Calu3 (cell line): ENCODE results near the gene LARGE1. TPM values are rescaled to one million over a fixed set of nuclear protein-coding genes. Genes with fewer than 3 reads are reported as not detected.

ENCODE experiments used
- BruUV-seq: library from RNA; stranded (reverse); fragments of 400-500 nt; replicated peaks from 2 replicates; lab custom pipeline; 2021; lab: Mats Ljungman, UMichigan
- CTCF ChIA-PET: fragments of 300-600 bp; sonication (Branson Sonifier 250); formaldehyde crosslinking; loops from one replicate; lab custom pipeline; 2022; ENCODE audit warnings: antibody characterized with exemption; lab: Charles Lee
- DNase-seq: peaks from one replicate; pipeline ENCODE4 v3.0.0; 2022
- H3K27ac Mint-ChIP-seq: one replicate; pipeline ENCODE4 v1.8.0; 2022; ENCODE audit warnings: mixed read lengths; ENCODE audit not compliant: unreplicated experiment
- H3K27me3 Mint-ChIP-seq: one replicate; pipeline ENCODE4 v1.8.0; 2022; ENCODE audit warnings: mixed read lengths; ENCODE audit not compliant: unreplicated experiment
- H3K36me3 Mint-ChIP-seq: one replicate; pipeline ENCODE4 v1.8.0; 2022; ENCODE audit warnings: mild to moderate bottlenecking, moderate library complexity, mixed read lengths; ENCODE audit not compliant: insufficient read depth, unreplicated experiment
- H3K4me1 Mint-ChIP-seq: one replicate; pipeline ENCODE4 v1.8.0; 2022; ENCODE audit warnings: mild to moderate bottlenecking, low read depth, mixed read lengths; ENCODE audit not compliant: unreplicated experiment
- H3K4me3 Mint-ChIP-seq: one replicate; pipeline ENCODE4 v1.8.0; 2022; ENCODE audit warnings: mild to moderate bottlenecking, low read depth, moderate library complexity, mixed read lengths; ENCODE audit not compliant: unreplicated experiment
- H3K9me3 Mint-ChIP-seq: one replicate; pipeline ENCODE4 v1.8.0; 2022; ENCODE audit warnings: low read depth, mixed read lengths; ENCODE audit not compliant: unreplicated experiment
- CTCF ChIP-seq: fragments of 200-600 bp; IDR thresholded peaks from one replicate; pipeline ENCODE4 v1.8.0; 2022; ENCODE audit warnings: antibody characterized with exemption; ENCODE audit not compliant: unreplicated experiment
- intact Hi-C: fragments of 100-400 bp; cut with micrococcal nuclease; formaldehyde crosslinking; loops from one replicate; pipeline ENCODE4 v1.10.0; 2022; ENCODE audit not compliant: unreplicated experiment
- total RNA-seq: library from RNA; stranded (reverse); gene quantifications from 2 replicates; pipeline ENCODE4 v1.2.3, GENCODE V29; 2022

LARGE1 gene
- total RNA-seq, 1 experiment from 2014 or later: 11.6 TPM

DNA sequence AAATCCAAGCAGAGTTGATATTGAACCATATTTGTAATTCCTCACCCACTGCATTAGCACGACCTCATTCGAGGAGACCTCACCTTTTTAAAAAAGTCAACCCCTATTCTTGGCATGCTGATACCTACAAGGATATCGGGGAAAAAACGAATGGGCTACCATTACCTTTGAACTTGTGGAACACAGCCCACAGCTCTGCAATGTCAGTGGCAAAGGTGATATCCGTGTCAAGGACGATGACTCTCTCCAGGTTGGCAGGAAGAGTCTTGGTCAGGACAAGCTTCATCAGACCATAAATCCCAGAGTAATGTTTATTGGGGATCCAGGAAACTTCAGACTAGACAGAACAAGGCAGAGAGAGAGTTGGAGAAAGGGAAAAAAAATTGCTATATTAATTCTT is 355.6 kb downstream of the LARGE1 start:
- Mint-ChIP-seq H3K27ac (no peak overlapping the region), H3K36me3 (no peaks in the 10 kb centered on the region), H3K4me3 (no peak overlapping the region), H3K27me3 (no peaks in the 10 kb centered on the region), H3K4me1 (peaks cover 8% of the 10 kb centered on the region), H3K9me3 (peaks cover 2% of the 10 kb centered on the region)
- no peak for DNase-seq
- CTCF ChIA-PET: no interaction called here
- no peak for TF ChIP-seq CTCF
- intact Hi-C loops: no loop called here
- no TSS peak for BruUV-seq

DNA sequence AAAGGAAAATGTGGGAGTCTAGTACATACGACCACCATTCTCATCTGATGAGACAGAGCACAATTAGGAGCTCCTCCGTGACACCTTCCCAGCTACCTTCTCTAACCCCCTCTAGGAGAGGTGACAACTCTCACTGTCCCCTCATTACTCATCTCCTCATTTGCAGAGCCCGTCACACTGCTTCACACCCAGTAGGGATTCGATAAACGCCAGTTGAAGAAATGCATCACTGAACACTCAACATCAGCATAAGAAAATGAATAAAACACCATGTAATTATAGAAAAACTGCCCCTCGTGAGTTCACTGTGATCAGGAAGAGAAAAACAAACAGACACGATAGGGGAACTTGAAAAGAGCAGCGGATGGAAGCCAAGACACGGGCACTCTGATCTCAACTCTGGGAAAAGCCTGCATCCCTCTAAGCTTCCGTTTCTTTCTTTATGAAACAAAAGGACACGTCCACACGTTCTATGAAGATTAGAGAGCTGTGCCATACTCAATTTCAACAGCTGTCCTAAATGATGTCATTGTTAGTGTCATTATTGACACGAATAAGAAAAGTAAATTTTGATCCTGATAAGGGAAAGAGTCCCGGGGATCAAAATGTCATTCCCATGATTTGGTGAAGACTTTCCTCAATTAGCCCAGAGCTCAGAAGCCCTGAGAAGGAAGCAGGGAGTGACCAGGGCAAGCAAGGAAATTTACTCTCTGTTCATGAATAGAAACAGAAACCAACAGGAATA is 356.9 kb downstream of the LARGE1 start:
- Mint-ChIP-seq H3K36me3 (no peaks in the 10 kb centered on the region), H3K9me3 (peaks cover 2% of the 10 kb centered on the region), H3K27me3 (no peaks in the 10 kb centered on the region), H3K4me1 (no peaks in the 10 kb centered on the region), H3K4me3 (no peak overlapping the region), H3K27ac (no peak overlapping the region)
- no TSS peak for BruUV-seq
- no peak for DNase-seq
- intact Hi-C loops: no loop called here
- CTCF ChIA-PET: no interaction called here
- no peak for TF ChIP-seq CTCF

- no peak for DNase-seq
- H3K4me3 Mint-ChIP-seq: no peak overlapping the region
- no peaks in the 10 kb centered on the region for H3K4me1 Mint-ChIP-seq
- H3K36me3 Mint-ChIP-seq: no peaks in the 10 kb centered on the region
- H3K9me3 Mint-ChIP-seq: peaks cover 5% of the 10 kb centered on the region
- H3K27ac Mint-ChIP-seq: no peak overlapping the region
- TF ChIP-seq CTCF: no peak
- CTCF ChIA-PET: interaction anchor here (2.3 kb wide), 1 partner anchor 22 kb away, joined by 8 read pairs; no protein-coding TSS in a partner anchor
- no peaks in the 10 kb centered on the region for H3K27me3 Mint-ChIP-seq
- BruUV-seq: no TSS peak
- intact Hi-C loops: no loop called here
Measured at GRCh38 chr22:33562501-33562900, 357.8 kb downstream of the LARGE1 start.

GRCh38 chr22:33561149-33561807 is 359.0 kb downstream of the LARGE1 start:
- CTCF ChIA-PET: interaction anchor here (2.3 kb wide), 1 partner anchor 21 kb away, joined by 8 read pairs; no protein-coding TSS in a partner anchor
- intact Hi-C loops: no loop called here

More at GRCh38 chr22:33561149-33561807, 359.0 kb downstream of the LARGE1 start:
- H3K9me3 Mint-ChIP-seq: peaks cover 5% of the 10 kb centered on the region
- BruUV-seq: no TSS peak
- no peak for DNase-seq
- no peaks in the 10 kb centered on the region for H3K36me3 Mint-ChIP-seq
- no peak overlapping the region for H3K27ac Mint-ChIP-seq
- no peak overlapping the region for H3K4me3 Mint-ChIP-seq
- TF ChIP-seq CTCF: no peak
- H3K4me1 Mint-ChIP-seq: peaks cover 3% of the 10 kb centered on the region
- H3K27me3 Mint-ChIP-seq: no peaks in the 10 kb centered on the region
